Liver (tissue), 9 donors: Measurements from ENCODE around the gene PDE10A. TPM values are rescaled to one million over a fixed set of nuclear protein-coding genes. Genes with fewer than 3 reads are reported as not detected.

Experiments used
- DNase-seq: peaks from one replicate; pipeline ENCODE4 v3.0.0-alpha.2; 2017; ENCODE audit warnings: low spot score
- H3K27ac ChIP-seq, 2 donors: one replicate each; pipeline ENCODE4 v1.7.0; 2013; ENCODE audit warnings: inconsistent platforms in 2 of 2, low read length in 2 of 2, control low read depth in 1 of 2, low read depth in 1 of 2, mild to moderate bottlenecking in 1 of 2
- H3K27me3 ChIP-seq, 4 donors: one replicate each; pipeline versions ENCODE4 v1.6.1 to v1.7.0; 2013; ENCODE audit warnings: low read length in 3 of 4, inconsistent platforms in 1 of 4, mild to moderate bottlenecking in 1 of 4, moderate library complexity in 1 of 4; ENCODE audit not compliant: control insufficient read depth in 4 of 4, insufficient read depth in 4 of 4
- H3K36me3 ChIP-seq, 4 donors: one replicate each; pipeline versions ENCODE4 v1.6.1 to v1.7.0; 2013; ENCODE audit warnings: low read length in 3 of 4, mild to moderate bottlenecking in 3 of 4, low read depth in 1 of 4, moderate library complexity in 1 of 4; ENCODE audit not compliant: control insufficient read depth in 4 of 4, insufficient read depth in 3 of 4
- H3K4me1 ChIP-seq, 4 donors: one replicate each; pipeline versions ENCODE4 v1.6.1 to v1.7.0; 2013; ENCODE audit warnings: low read length in 3 of 4, mild to moderate bottlenecking in 3 of 4, moderate library complexity in 1 of 4; ENCODE audit not compliant: control insufficient read depth in 4 of 4, insufficient read depth in 4 of 4
- H3K4me3 ChIP-seq, 3 donors: one replicate each; pipeline versions ENCODE4 v1.6.1 to v1.7.0; 2013; ENCODE audit warnings: low read length in 3 of 3, control low read depth in 1 of 3, low read depth in 1 of 3, mild to moderate bottlenecking in 1 of 3
- H3K9ac ChIP-seq, 2 donors: one replicate each; pipeline ENCODE4 v1.7.0; 2013; ENCODE audit warnings: low read length in 2 of 2, mild to moderate bottlenecking in 2 of 2, moderate library complexity in 2 of 2, control low read depth in 1 of 2, low read depth in 1 of 2
- H3K9me3 ChIP-seq, 4 donors: one replicate each; pipeline versions ENCODE4 v1.6.1 to v1.7.0; 2013; ENCODE audit warnings: low read length in 3 of 4; ENCODE audit not compliant: control insufficient read depth in 4 of 4
- CTCF ChIP-seq: fragments of 150-350 bp; IDR thresholded peaks from 2 replicates; pipeline ENCODE4 v1.5.1; 2017; ENCODE audit warnings: improper control_type of control experiment, low read depth, low read length; ENCODE audit not compliant: missing input control
- EGR1 ChIP-seq, 2 donors: IDR thresholded peaks; 2 replicates each; pipeline ENCODE4 v1.6.1; 2016 to 2018; ENCODE audit warnings: antibody characterized with exemption in 2 of 2, low read depth in 2 of 2
- FOXA2 ChIP-seq: IDR thresholded peaks from 2 replicates; pipeline ENCODE4 v1.6.1; 2016; ENCODE audit warnings: antibody characterized with exemption
- GABPA ChIP-seq, 2 donors: IDR thresholded peaks in 1 of 2; conservative IDR thresholded peaks in 1 of 2; 2 replicates each; pipeline ENCODE4 v1.6.1; 2016; ENCODE audit warnings: antibody characterized with exemption in 2 of 2, mild to moderate bottlenecking in 1 of 2, moderate library complexity in 1 of 2
- HNF4A ChIP-seq, 2 donors: conservative IDR thresholded peaks; 2 replicates each; pipeline ENCODE4 v1.6.1; 2016; ENCODE audit warnings: antibody characterized with exemption in 2 of 2, mild to moderate bottlenecking in 2 of 2
- RAD21 ChIP-seq, 2 donors: IDR thresholded peaks; 2 replicates each; pipeline ENCODE4 v1.6.1; 2016; ENCODE audit warnings: antibody characterized with exemption in 2 of 2, mild to moderate bottlenecking in 2 of 2
- REST ChIP-seq: IDR thresholded peaks from 2 replicates; pipeline ENCODE4 v1.6.1; 2016; ENCODE audit warnings: antibody characterized with exemption, mild to moderate bottlenecking
- RXRA ChIP-seq, 2 donors: IDR thresholded peaks; 2 replicates each; pipeline ENCODE4 v1.6.1; 2017 to 2018; ENCODE audit warnings: antibody characterized with exemption in 2 of 2, mild to moderate bottlenecking in 1 of 2
- TAF1 ChIP-seq: conservative IDR thresholded peaks from 2 replicates; pipeline ENCODE4 v1.6.1; 2016; ENCODE audit warnings: antibody characterized with exemption, mild to moderate bottlenecking
- WGBS: extraction: QIAGEN DNeasy Blood & Tissue Kit; methylation state at CpG from one replicate; pipeline ENCODE4 v1.1.7; 2013; 5-methylcytosine and 5-hydroxymethylcytosine counted together
- polyA plus RNA-seq, 2 donors: library from polyadenylated mRNA; stranded (reverse) in 1 of 2; unstranded in 1 of 2; fragments of 200-250 nt in 1 of 2; fragments of >200 nt in 1 of 2; fragmentation: Nextera tagmentation in 1 of 2; extraction: Ambion mirVana in 1 of 2; gene quantifications; one replicate each; pipeline versions ENCODE4 v1.2.1 to v1.2.3, GENCODE V29; 2013 to 2015
- total RNA-seq, 2 donors: library from RNA; depleted of rRNA; stranded (reverse); fragments of >200 nt; gene quantifications; one replicate each; pipeline ENCODE4 v1.2.3, GENCODE V29; 2014
- donor health status: healthy.
- donor health status: healthy.
- donor health status: healthy.
- donor health status: healthy.
- donor health status: healthy.

PDE10A gene
- total and polyA plus RNA-seq, 4 donors, result 0.20 to 1.7 (median 0.47) TPM

GRCh38 chr6:165480916-165481315, 182.1 kb downstream of the PDE10A start:
- no peak overlapping the region for H3K27ac ChIP-seq
- no peaks in the 10 kb centered on the region for H3K4me1 ChIP-seq
- no peak overlapping the region for H3K4me3 ChIP-seq
- H3K9ac ChIP-seq, result no peak overlapping the region
- no peak for TF ChIP-seq GABPA (IDR thresholded peaks at IDR 0.05 in 1 of 2, conservative IDR thresholded peaks at IDR 0.05 in 1 of 2)
- no peak for TF ChIP-seq EGR1 (IDR thresholded peaks at IDR 0.05; ENCODE audit: low read depth in 2 of 2)
- no peak for TF ChIP-seq RXRA (IDR thresholded peaks at IDR 0.05)
- TF ChIP-seq RAD21 (IDR thresholded peaks at IDR 0.05), result no peak
- no peak for TF ChIP-seq FOXA2
- TF ChIP-seq HNF4A (conservative IDR thresholded peaks at IDR 0.05), result no peak
- TF ChIP-seq TAF1, result no peak
- no peak for TF ChIP-seq REST
- H3K9me3 ChIP-seq, result no peaks in the 10 kb centered on the region
- H3K36me3 ChIP-seq, result no peaks in the 10 kb centered on the region
- WGBS, result 77% methylated on average over 3 of the region's 3 CpGs
- DNase-seq, result no peak
- H3K27me3 ChIP-seq, result no peaks in the 10 kb centered on the region

- DNase-seq, result no peak
Observed at GRCh38 chr6:165478581-165478980, 184.5 kb downstream of the PDE10A start.

More at GRCh38 chr6:165478581-165478980, 184.5 kb downstream of the PDE10A start:
- H3K9ac ChIP-seq, result no peak overlapping the region
- no peaks in the 10 kb centered on the region for H3K27me3 ChIP-seq
- H3K27ac ChIP-seq, result no peak overlapping the region
- H3K4me3 ChIP-seq, result no peak overlapping the region
- H3K9me3 ChIP-seq, result no peaks in the 10 kb centered on the region
- no peaks in the 10 kb centered on the region for H3K4me1 ChIP-seq
- TF ChIP-seq GABPA (IDR thresholded peaks at IDR 0.05 in 1 of 2, conservative IDR thresholded peaks at IDR 0.05 in 1 of 2), result no peak
- TF ChIP-seq CTCF, result no peak
- no peak for TF ChIP-seq FOXA2
- TF ChIP-seq EGR1 (IDR thresholded peaks at IDR 0.05; ENCODE audit: low read depth in 2 of 2), result no peak
- TF ChIP-seq RAD21 (IDR thresholded peaks at IDR 0.05), result no peak
- 86% methylated on average over 1 of the region's 1 CpG for WGBS
- H3K36me3 ChIP-seq, result no peaks in the 10 kb centered on the region
